ENCODE results near the gene CTNND2.

CTNND2 gene

GRCh38 chr5:11596185-11596584 lies 308.1 kb downstream of the CTNND2 start:
- DNase-seq (ENCODE audit: low spot score), result no peak

GRCh38 chr5:11595045-11595444 lies 309.2 kb downstream of the CTNND2 start:
- no peak for DNase-seq (ENCODE audit: low spot score)

DNA sequence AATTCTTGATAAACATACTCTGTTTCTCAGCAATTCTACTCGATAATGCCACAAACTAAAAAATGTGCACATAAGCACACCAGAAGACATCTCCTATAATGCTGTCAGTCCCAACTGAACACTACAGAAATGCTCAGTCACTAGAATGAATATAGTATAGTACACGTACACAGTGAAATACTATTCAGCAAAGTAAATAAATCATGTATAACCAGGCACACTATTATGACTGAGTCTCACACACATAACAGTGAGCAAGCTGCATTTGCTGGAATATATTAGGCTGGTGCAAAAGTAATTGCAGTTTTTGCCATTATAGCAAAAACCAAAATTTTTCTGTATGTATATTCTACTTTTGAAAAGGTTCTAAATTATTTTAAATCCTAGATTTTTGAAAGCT lies 310.2 kb downstream of the CTNND2 start:
- no peak for DNase-seq (ENCODE audit: low spot score)

DNA sequence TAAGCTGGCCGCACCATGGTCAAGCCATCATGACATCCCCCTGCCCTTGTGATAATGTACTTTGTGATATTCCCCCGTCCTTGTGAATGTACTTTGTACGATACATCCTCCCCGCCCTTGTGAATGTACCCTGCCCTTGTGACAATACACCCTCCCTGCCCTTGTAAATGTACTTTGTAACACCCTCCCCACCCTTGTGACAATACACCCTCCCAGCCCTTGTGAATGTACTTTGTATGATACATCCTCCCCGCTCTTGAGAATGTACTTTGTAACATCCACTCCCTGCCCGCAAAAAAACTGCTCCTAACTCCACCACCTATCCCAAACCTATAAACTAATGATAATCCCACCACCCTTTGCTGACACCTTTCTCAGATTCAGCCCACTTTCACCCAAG lies 313.8 kb downstream of the CTNND2 start:
- DNase-seq (ENCODE audit: low spot score), result no peak

- no peak for DNase-seq (ENCODE audit: low spot score)
Observed at GRCh38 chr5:11588803-11589202, 315.4 kb downstream of the CTNND2 start.

DNA sequence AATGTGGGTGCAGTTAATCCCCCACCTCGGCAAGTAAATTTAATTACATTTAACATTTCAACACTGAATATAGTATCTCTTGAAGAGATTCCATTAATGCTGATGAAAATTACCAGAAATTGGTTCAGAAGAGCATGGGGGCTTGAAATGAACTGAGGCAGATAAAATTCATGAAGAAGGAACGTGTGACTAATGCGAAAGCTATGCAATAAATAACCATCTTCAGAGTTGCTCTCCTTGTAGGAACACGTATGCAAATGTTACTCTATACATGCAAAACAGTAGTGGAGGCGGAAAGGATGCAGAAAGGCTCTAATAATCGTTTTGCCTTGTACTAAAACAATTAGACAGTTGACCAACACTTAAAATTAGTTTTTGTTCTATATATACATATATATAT lies 320.2 kb downstream of the CTNND2 start:
- no peak for DNase-seq (ENCODE audit: low spot score)

GRCh38 chr5:11579351-11579750 lies 324.9 kb downstream of the CTNND2 start:
- no peak for DNase-seq (ENCODE audit: low spot score)

DNA sequence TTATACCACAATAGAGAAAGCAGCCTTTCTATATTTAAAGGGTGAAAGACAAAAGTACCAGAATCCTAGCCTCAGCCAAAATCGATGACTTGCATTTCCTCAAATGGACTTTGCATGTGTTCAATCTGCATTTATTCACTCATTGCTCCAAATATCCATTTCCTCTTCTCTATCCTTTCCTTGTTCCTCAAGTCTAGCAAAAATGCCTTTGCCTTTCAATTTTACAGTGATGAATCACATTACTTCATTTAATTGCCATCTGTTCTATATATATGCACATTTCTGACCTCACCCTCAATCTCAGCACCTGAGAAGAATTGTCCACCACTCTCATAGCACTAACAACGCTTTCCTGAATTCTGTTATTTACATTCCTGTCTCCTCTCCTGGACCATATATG lies 329.5 kb downstream of the CTNND2 start:
- no peak for DNase-seq (ENCODE audit: low spot score)

GRCh38 chr5:11573140-11573992 lies 330.9 kb downstream of the CTNND2 start:
- no peak for DNase-seq (ENCODE audit: low spot score)

DNA sequence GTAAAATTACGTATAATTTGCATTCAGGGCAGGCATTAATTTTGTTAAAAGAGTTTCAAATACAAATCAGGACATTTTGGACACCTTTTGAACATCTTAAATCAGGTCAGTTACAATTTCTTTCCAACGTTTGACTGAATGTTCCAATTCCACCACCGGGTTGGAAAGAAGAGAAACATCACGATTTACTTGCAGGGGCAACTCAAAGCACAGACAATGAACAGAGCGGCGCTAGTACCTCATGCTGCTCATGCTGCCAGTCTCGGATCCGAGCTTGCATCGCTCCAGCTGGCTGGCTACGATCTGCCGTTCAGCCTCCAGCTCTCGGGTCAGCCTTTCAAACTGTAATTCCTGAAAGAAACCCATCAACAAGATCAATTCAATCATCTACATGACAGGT lies 339.5 kb downstream of the CTNND2 start:
- no peak for DNase-seq (ENCODE audit: low spot score)

GRCh38 chr5:11563822-11564221 lies 340.4 kb downstream of the CTNND2 start:
- no peak for DNase-seq (ENCODE audit: low spot score)

DNA sequence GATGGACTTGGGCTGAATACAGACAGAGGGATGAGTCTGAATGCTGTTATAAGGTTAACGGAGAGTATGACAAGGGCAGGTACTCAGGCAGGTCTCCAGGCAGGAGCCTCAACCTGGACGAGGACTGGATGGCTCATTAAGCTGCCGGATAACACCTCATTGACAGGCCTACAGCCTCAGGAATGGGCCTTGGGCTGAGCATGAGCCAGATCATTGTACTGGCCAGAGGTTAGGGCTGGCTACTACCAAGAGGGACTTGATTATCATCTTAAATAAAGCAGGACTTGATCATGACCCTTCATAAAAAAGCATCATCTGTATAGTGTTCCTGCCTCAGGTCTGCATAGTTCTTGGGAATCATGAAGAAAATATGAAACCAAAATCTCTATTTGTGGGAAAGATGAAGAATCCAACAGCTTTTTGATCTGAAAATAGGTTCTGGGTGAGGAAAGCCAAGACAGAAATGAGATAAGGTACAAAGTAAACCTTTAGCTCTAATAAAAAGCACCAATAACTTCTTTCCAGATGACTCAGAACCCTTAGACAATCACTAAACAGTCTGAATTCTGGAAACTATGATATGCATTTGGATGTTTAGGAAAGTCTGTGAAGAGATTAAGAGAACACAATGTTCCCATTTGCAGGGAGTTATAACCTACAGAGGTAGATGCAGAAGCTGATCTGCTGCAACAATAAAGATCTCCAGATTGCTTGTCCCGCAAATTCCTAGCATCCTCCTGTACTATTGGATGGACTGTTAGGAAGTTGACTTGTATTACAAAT lies 343.1 kb downstream of the CTNND2 start:
- no peak for DNase-seq (ENCODE audit: low spot score)

DNA sequence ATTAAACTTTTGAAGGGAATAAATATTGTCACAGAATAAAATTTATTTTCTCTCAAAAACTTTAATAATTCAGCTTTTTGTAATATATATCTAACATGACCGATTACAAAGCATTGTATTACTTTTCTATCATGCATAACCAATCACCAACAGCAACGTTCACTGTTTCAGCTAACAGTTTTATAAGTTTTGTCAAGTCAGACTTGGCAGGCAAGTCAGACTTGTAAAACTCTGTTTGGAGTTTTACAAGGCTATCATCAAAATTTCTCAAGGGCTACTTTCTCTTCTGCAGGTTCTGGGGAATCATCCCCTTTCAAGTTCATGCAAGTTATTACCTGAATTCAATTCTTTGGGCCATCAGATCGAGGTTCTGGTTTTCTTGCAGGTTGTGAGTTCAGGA lies 347.2 kb downstream of the CTNND2 start:
- no peak for DNase-seq (ENCODE audit: low spot score)

- DNase-seq (ENCODE audit: low spot score), result no peak
Observed at GRCh38 chr5:11555171-11555570, 349.1 kb downstream of the CTNND2 start.

DNA sequence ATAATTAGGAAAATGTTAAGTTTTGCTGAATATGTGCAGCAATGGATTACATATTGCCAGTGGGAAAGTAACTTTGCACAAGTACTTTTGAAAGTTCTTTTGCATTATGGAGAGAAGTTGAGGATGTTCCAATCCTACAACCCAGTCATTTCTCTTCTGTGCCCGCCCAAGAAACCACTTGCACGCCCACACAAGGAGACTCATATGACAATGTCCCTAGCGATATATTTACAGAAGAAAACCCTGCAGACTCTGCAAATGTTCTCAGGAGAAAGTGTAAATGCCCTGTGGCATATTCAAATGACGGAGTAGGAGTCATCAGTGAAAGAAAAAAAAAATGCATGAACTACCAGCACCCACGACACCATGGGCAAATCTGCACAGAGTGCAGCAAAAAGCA lies 356.5 kb downstream of the CTNND2 start:
- DNase-seq (ENCODE audit: low spot score), result no peak

GRCh38 chr5:11547140-11547539 lies 357.1 kb downstream of the CTNND2 start:
- DNase-seq (ENCODE audit: low spot score), result no peak

DNA sequence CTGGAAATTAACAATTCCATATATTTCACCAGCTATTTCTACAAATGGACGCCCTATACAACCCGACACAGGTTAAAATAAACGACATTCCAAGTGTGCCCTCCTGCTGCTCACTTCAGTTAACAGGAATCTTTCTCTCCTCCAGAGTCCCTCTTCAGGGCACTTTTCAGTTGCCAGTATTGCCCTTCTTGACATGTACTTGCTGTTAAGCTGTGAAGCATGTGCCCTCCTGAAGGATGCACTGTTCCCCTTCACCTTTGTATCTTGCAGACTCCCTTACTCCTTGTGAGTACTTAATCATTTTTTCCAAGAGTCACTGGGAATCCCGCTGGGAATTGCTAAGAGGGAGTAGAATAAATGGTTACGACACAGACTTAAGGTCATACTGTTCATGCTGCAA lies 364.1 kb downstream of the CTNND2 start:
- no peak for DNase-seq (ENCODE audit: low spot score)

DNA sequence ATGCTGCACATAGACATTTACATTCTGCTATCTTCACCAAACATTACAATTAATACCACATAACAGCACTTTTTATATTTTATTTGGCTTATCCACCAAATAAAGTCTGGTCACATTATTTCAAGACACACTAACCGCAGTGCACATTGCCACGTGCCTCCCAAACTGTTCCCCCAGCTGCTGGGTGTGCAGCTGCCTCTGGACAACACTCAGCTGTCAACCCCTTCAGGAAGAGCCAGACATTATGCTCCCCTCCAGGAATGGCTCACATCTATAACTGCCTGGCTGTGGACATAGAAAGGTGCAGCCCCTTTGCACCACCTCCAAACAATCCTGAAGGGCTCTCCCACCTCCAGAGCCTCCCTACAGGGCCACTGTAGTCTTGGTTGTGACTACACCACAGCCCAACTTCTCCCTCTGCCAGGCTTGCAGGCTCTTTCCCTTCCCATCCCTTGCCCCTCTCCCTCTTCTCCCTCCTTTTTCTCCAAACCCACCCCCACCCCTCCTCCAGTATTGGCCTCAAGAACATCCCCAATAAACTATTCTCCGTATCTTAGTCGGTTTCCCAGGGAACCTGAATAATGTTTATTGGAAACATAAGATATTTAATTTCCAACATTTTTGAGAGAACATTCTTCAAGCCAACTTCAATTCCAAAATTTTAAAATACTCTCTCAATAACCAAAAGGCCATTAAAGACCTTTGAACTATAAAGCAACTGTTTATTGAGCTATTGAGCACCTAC lies 372.3 kb downstream of the CTNND2 start:
- no peak for DNase-seq (ENCODE audit: low spot score)

GRCh38 chr5:11528720-11529119 lies 375.5 kb downstream of the CTNND2 start:
- no peak for DNase-seq (ENCODE audit: low spot score)

DNA sequence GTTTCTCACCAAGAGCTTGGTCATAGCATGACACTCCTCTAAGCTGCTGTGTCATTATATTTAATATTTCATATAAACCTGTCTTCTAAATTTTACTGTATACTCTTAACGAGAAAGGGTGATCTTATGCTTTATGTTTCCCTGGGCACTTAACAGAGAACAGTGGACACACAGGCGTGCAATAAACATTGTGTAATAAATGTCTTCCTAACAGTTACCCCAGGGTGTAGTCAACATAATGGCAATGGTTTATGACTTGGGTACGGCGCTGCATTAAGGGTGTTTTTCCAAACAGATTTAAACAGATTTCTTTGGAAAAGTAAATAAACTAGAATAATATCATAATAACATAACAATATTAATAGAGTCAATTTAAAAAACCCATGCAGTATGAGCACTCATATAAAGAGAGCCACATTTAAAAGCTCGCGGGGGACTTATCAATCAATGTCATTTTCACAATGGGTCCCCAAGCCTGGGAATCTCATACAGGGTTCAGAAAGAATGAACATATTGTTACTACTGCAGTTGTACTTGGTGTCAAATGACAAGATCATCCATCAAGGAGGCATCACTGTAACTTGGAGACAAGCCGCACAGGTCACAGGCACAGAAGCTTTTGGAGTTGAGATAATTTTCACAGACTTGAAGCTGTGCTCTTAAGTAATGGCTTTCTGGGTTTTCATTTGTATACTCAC lies 376.4 kb downstream of the CTNND2 start:
- DNase-seq (ENCODE audit: low spot score), result no peak

GRCh38 chr5:11525020-11525419 lies 379.2 kb downstream of the CTNND2 start:
- DNase-seq (ENCODE audit: low spot score), result no peak

GRCh38 chr5:11524188-11524587 lies 380.1 kb downstream of the CTNND2 start:
- no peak for DNase-seq (ENCODE audit: low spot score)
